Thyroid gland (tissue), 4 donors: ENCODE results near the gene PDCD2L.

Experiments
- POLR2A ChIP-seq, 2 donors: fragments of 450-650 bp; IDR thresholded peaks; one replicate each; pipeline ENCODE4 v1.6.1; 2017; ENCODE audit warnings: antibody characterized with exemption in 2 of 2, mild to moderate bottlenecking in 2 of 2, moderate library complexity in 1 of 2
- TF ChIP-seq, protein P1 (sequence below), 6 experiments: fragments of 200-600 bp in 3 of 6; fragments of 450-650 bp in 3 of 6; sonication (generic) in 3 of 6; IDR thresholded peaks; one replicate each; pipeline ENCODE4 v1.5.1; 2016 to 2019; ENCODE audit warnings: antibody characterized with exemption in 6 of 6, mild to moderate bottlenecking in 2 of 6, inconsistent platforms in 1 of 6, moderate library complexity in 1 of 6

DNA sequence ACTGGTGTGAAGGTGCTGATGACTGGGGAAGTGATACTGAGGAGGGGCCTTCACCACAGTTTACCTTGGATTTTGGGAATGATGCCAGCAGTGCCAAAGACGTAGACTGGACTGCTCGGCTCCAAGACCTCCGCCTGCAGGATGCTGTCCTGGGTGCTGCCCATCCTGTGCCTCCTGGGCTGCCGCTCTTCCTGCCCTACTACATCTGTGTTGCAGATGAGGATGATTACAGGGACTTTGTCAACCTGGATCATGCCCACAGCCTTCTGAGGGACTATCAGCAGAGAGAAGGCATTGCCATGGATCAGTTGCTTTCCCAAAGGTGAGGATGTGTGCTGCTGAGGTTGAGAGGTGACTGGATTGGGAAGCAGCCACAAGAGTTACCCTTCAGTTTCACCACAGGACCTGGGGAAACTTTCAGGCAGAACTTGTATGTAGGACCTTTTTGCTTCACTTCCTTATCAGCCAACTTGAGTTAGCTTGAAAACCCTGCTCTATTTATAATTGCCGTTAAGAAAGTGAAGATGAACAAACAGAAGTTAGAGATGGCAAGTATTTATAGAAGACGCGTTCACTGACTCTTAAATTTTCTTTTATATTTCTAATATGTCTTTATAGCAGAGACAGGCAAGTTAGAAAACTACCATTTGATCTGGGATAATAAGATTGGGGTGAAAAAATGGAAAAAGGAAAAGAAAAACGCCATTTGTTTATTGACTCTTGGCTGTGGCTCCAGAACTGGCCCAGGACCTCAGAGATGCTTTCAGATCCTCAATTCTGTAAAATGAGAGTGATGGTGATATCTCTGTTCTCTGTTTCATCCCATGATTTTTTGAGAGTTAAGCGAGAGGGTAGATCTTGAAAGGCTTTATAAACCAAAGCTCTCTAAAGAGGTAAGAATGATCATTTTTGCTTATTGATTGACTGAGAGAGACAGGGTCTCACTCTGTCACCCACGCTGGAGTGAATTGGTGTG lies 5.3 kb downstream of the PDCD2L start:
- TF ChIP-seq, protein P1, sequence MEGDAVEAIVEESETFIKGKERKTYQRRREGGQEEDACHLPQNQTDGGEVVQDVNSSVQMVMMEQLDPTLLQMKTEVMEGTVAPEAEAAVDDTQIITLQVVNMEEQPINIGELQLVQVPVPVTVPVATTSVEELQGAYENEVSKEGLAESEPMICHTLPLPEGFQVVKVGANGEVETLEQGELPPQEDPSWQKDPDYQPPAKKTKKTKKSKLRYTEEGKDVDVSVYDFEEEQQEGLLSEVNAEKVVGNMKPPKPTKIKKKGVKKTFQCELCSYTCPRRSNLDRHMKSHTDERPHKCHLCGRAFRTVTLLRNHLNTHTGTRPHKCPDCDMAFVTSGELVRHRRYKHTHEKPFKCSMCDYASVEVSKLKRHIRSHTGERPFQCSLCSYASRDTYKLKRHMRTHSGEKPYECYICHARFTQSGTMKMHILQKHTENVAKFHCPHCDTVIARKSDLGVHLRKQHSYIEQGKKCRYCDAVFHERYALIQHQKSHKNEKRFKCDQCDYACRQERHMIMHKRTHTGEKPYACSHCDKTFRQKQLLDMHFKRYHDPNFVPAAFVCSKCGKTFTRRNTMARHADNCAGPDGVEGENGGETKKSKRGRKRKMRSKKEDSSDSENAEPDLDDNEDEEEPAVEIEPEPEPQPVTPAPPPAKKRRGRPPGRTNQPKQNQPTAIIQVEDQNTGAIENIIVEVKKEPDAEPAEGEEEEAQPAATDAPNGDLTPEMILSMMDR (IDR thresholded peaks at IDR 0.05) = no peak
- TF ChIP-seq POLR2A (IDR thresholded peaks at IDR 0.05) = no peak
